Adipose tissue (tissue), 3 donors: ENCODE measurements around the gene DCLK3. TPM values are rescaled to one million over a fixed set of nuclear protein-coding genes. Genes with fewer than 3 reads are reported as not detected.

Experiments used
- H3K27ac ChIP-seq: one replicate; pipeline ENCODE4 v1.5.1; 2013; ENCODE audit warnings: low read depth, low read length
- WGBS, 3 donors: extraction: QIAGEN DNeasy Blood & Tissue Kit; methylation state at CpG; one replicate each; pipeline ENCODE4 v1.1.7; 2013; 5-methylcytosine and 5-hydroxymethylcytosine counted together
- polyA plus RNA-seq, 3 donors: library from polyadenylated mRNA; stranded (reverse); fragments of 200-250 nt; gene quantifications; one replicate each; pipeline ENCODE4 v1.2.3, GENCODE V29; 2013
- donor health status: healthy with polysubstance abuse.
- donor health status: Bipolar disorder and iron deficiency.
- donor health status: healthy.

DCLK3 gene
- polyA plus RNA-seq, 3 donors = 0.05 to 0.31 (median 0.22) TPM

GRCh38 chr3:36689560-36689959 lies 74.8 kb downstream of the DCLK3 start:
- no peak overlapping the region for H3K27ac ChIP-seq
- WGBS, 3 donors = 81 to 87% (median 87%) methylated on average over 4 of the region's 4 CpGs

GRCh38 chr3:36688815-36689214 lies 75.5 kb downstream of the DCLK3 start:
- no peak overlapping the region for H3K27ac ChIP-seq
- WGBS, 3 donors = 28 to 67% (median 60%) methylated on average over 2 of the region's 2 CpGs

GRCh38 chr3:36686516-36686915 lies 77.8 kb downstream of the DCLK3 start:
- no peak overlapping the region for H3K27ac ChIP-seq

- 67 to 84% (median 75%) methylated on average over 1 of the region's 1 CpG for WGBS, 3 donors
- H3K27ac ChIP-seq = no peak overlapping the region
These were observed 82.5 kb downstream of the DCLK3 start for GRCh38 chr3:36681867-36682266.

- WGBS, 3 donors = 57 to 81% (median 61%) methylated on average over 3 of the region's 3 CpGs
- H3K27ac ChIP-seq = no peak overlapping the region
These were observed 83.4 kb downstream of the DCLK3 start for GRCh38 chr3:36680952-36681351.

- 40 to 78% (median 76%) methylated on average over 1 of the region's 1 CpG for WGBS, 3 donors
These were observed 84.8 kb downstream of the DCLK3 start for GRCh38 chr3:36679384-36680200.

GRCh38 chr3:36678216-36679013 lies 85.9 kb downstream of the DCLK3 start:
- 72 to 87% (median 86%) methylated on average over 2 of the region's 2 CpGs for WGBS, 3 donors
- H3K27ac ChIP-seq = no peak overlapping the region

More at GRCh38 chr3:36679384-36680200, 84.8 kb downstream of the DCLK3 start:
- no peak overlapping the region for H3K27ac ChIP-seq

GRCh38 chr3:36677331-36678007 lies 86.9 kb downstream of the DCLK3 start:
- no peak overlapping the region for H3K27ac ChIP-seq
- WGBS, 3 donors = 55 to 76% (median 69%) methylated on average over 2 of the region's 2 CpGs

- H3K27ac ChIP-seq = no peak overlapping the region
- 72 to 87% (median 74%) methylated on average over 11 of the region's 11 CpGs for WGBS, 3 donors
These were observed 89.5 kb downstream of the DCLK3 start for GRCh38 chr3:36674816-36675215.

GRCh38 chr3:36669764-36670163 lies 94.6 kb downstream of the DCLK3 start:
- no peak overlapping the region for H3K27ac ChIP-seq
- 85 to 94% (median 92%) methylated on average over 3 of the region's 3 CpGs for WGBS, 3 donors

GRCh38 chr3:36666166-36666565 lies 98.2 kb downstream of the DCLK3 start:
- WGBS, 3 donors = 40 to 46% (median 42%) methylated on average over 2 of the region's 2 CpGs
- H3K27ac ChIP-seq = no peak overlapping the region

- WGBS, 3 donors = 58 to 88% (median 71%) methylated on average over 2 of the region's 2 CpGs
- no peak overlapping the region for H3K27ac ChIP-seq
These were observed 100.6 kb downstream of the DCLK3 start for GRCh38 chr3:36663666-36664291.

- no peak overlapping the region for H3K27ac ChIP-seq
- WGBS, 3 donors = 49 to 65% (median 59%) methylated on average over 4 of the region's 4 CpGs
These were observed 101.7 kb downstream of the DCLK3 start for GRCh38 chr3:36662626-36663025.

Other genes starting within 250 kb of the DCLK3 start
- 1 to 10 TPM; 1.7 to 5.7 (median 2.9) TPM for gene TRANK1, start 180.5 kb upstream of the DCLK3 start, polyA plus RNA-seq
- gene EPM2AIP1, start 228.6 kb upstream of the DCLK3 start, polyA plus RNA-seq = 1 to 10 TPM; 2.7 to 4.3 (median 3.3) TPM
- gene MLH1, start 229.0 kb upstream of the DCLK3 start, polyA plus RNA-seq = 10 to 100 TPM; 12.6 to 19.7 (median 19.3) TPM